Caki2 (cell line): ENCODE data around the gene PRAF2. TPM values are rescaled to one million over a fixed set of nuclear protein-coding genes. Genes with fewer than 3 reads are reported as not detected.

ENCODE experiments used
- DNase-seq: peaks from one replicate; pipeline ENCODE4 v3.0.0-alpha.2; 2015; ENCODE audit warnings: low read depth
- in situ Hi-C: cut with HindIII; loops from 2 replicates; pipeline ENCODE4 v1.10.0; 2016; ENCODE audit warnings: low sequenced_read_pairs, low pct_unique_long_range_greater_than_20kb, mixed read lengths
- total RNA-seq: library from RNA; depleted of rRNA; stranded (reverse); fragments of >200 nt; shearing (Covaris generic); gene quantifications from 2 replicates; pipeline ENCODE4 v1.2.3, GENCODE V29; 2014; ENCODE audit warnings: low replicate concordance

PRAF2 gene
- total RNA-seq, 1 experiment from 2014 or later, result 1.9 TPM

DNA sequence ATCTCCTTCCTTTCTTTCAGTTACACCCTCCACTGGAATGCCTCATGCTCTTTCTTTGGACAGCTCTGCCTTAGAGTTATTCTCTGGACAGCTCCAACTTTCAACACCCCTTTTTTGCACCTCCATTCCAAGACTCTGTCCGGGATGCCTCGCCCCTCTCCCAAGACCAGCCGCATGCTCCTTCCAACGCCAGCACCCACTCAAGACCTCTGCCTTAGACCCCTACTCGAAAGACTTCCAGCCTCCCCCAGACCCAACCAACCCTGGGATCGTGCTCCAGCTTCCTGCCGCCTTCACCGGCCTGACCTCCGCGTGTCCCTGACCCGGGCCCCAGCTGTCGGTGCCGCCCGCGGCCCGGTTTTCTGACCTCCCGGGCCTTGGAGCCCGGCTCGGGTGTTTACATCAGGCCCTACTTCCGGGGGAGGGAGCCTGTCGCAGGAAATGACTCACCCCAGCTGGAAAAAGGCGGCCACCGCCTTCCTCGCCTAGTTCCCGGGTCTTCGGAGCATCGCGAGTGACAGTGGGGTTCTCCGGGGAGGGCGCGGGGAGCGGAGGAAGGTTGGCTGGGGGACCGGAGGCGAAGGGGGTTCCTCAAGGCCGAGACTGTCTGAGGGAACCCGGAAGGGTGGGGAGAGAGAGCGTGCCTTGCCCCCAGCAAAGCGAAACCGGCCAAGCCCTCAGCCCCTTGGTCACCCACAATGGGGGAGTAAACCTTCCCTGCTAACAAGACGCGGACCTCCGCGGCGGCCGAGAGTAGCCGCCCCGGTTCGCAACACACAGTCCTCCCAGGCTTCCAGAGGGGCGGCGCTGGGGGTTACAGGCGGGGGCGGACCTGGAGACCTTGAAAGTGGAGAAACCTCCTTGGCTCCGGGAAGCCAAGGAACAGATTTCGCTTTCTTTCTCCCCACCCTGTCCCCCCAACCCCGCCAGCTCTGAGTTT, 6.0 kb upstream of the PRAF2 start, which contains the start of gene WDR45:
Gene WDR45 (minus strand): TSS at position 399 of the 940 bp plus-strand sequence. CDS start 1,792 bp downstream, outside the sequence.
- in situ Hi-C loops, result no loop called here
- peak; percentile 49 for DNase-seq

DNA sequence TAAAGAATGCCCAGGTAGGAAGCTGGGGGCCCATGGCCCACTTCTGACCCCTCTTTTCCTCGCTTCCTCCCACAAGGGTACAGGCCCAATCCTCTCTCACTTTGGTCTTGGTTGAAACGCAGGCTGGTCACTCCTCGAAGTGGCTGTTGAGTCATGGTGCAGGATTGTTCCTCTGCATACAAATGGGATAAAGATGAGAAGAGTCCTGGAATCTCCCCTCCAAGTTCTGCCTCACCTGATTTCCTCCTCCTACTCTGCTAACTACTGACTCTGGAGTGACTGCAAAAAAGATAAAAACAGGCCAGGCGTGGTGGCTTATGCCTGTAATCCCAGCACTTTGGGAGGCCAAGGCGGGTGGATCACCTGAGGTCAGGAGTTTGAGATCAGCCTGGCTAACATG, 4.1 kb upstream of the PRAF2 start:
- DNase-seq, result no peak
- in situ Hi-C loops, result no loop called here

DNA sequence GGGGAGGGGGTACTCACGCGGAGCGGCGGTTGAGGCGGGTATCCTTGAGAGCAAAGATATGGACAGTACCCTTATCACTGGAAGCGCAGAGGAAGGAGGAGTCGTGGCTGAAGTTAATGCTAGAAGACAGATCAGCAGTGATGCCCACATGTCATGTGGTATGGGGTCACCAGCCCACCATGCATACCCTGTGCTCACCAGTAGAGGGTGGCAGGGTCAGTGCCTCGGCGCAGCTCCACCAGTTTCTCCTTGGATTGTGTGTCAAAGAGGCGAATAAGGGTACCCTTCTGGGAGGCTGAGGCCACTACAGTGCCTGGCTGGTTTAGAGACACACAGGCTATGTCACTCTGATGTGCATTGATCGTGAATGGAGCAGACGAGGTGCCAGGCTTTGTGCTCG, 1.5 kb upstream of the PRAF2 start:
- in situ Hi-C loops, result no loop called here
- no peak for DNase-seq

DNA sequence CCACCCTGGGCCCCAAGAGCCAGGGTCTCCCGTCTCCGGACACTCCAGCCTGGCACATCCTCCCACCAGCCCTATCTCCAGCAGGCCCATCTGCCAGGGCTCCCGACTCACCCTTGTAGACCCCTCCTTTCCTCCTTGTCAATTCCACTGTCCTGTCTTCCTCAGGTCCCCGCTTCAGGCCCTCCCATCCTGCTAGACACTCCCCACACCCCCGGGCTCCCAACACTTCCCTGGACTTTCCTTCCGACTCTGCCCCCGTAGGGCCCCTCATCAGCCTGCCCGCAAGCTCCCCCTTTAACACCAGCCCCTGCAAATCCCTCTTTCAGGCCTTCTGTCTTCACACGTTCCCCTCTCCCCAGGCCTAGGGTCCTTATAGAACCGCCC, 1.1 kb downstream of the PRAF2 start:
- in situ Hi-C loops, result no loop called here
- no peak for DNase-seq

DNA sequence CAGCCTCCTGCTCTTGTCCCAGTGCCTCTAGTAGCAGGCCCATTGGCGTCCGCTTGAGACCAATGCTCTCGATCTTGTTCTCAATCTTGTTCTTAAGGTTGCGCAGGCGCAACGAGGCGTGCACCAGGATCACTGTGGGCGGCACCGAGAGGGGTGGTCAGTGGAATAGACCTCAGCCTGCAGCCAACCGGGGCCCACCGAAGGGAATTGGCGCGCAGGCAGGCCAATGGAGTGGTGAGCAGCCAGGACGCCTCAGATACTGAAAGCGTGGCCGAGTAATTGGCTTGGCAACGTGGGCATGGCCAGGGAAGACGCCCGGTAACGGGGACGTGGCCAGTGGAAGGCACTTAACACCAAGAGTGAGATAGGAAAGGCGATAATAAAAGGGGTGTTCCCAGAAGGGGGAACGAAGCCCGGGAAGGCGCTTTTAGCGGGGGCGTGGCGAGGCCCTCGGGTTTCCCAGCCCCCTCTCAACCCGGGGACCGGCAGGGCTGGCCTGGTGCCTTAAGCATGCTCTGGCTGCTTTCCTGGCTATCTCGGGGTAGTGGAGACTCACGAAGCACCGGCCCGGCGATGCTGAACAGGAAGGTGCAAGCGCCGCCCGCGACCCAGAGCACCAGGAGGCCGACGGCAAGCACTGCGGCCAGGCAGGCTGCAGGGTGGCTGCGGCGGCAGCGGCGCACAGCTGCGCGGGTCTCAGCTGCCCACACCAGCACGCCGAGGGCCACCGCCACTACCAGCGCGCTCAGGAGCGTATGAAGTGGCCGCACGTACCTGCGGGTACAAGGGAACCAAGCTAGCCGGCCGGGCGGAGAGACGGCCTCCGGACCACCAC, 1.7 kb downstream of the PRAF2 start:
- in situ Hi-C loops, result no loop called here

DNA sequence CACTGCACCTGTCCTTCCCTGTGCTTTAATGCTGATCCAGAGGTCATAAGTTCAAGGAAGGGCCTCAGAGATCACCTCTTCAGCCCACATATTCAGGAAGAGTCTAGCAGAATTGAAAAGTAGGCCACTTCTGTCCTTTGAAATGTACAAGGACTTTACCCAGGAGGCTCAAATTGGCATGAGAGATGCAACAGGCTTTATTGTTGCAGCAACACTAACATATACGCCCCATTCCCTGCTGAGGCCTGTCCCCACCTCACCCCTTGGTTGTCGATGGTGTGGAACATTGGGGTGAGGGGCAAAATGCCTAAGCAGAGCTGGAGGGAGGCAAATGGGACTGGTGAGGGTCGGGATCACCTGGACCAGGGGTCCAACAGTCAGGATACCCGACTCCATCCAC, 2.8 kb downstream of the PRAF2 start:
- in situ Hi-C loops, result no loop called here
- DNase-seq, result no peak

More for the DNA sequence above, 1.7 kb downstream of the PRAF2 start:
- DNase-seq, result no peak

DNA sequence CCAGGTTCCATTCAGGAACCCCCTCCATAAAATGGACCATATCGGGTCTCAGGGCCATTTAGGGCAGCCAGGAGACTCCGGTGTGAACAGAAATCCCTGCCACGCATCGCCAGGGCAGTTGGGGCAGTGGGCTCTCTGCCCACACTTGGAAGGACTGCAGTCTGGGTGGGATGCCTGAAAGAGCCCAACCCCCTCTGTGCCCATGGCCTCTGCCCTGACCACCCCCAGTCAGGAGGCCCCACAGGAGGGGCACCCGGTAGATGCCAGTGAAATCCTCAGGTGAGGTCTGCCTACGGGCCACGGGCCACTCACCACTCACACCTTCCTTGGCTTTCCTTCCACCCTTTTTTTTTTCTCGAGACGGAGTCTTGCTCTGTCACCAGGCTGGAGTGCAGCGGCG, 4.8 kb downstream of the PRAF2 start:
- in situ Hi-C loops, result no loop called here
- DNase-seq, result no peak

DNA sequence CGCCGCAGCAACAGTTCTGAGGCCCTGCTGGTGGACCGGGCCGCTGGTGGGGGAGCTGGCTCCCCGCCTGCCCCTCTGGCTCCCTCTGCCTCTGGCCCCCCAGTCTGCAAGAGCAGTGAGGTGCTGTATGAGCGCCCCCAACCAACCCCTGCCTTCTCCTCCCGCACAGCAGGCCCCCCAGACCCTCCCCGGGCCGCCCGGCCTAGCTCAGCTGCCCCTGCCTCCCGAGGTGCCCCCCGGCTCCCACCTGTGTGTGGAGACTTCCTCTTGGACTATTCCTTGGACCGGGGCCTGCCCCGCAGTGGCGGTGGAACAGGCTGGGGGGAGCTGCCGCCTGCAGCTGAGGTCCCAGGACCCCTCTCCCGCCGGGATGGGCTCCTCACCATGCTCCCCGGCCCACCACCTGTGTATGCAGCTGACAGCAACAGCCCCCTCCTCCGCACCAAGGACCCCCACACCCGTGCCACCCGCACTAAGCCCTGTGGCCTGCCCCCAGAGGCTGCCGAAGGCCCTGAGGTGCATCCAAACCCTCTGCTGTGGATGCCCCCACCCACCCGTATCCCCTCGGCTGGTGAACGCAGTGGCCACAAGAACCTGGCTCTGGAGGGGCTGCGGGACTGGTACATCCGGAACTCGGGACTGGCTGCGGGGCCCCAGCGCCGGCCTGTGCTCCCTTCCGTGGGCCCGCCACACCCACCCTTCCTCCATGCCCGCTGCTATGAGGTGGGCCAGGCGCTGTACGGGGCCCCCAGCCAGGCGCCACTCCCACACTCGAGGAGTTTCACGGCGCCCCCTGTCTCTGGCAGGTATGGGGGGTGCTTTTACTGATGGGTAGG, 6.3 kb downstream of the PRAF2 start:
- DNase-seq, result no peak
- in situ Hi-C loops, result no loop called here

DNA sequence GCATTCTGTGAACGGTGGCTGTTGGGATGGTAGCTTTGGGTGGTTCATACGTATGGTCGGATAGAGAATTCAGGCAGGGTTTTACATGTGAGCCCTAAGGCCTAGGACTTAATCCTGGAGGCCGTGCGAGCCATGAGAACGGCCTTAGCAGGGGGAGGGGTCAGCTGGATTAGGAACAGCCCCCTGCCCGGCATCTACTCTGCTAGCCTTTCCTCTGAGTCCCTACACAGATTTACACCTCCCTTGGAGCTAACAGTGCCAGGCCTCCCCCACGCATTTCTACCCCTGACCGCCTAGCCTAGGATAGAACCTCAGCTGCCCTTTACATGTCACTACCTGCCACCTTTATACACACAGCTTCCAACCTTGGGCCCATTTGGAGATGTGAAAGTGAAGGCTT, 7.1 kb downstream of the PRAF2 start:
- no peak for DNase-seq
- in situ Hi-C loops, result no loop called here

DNA sequence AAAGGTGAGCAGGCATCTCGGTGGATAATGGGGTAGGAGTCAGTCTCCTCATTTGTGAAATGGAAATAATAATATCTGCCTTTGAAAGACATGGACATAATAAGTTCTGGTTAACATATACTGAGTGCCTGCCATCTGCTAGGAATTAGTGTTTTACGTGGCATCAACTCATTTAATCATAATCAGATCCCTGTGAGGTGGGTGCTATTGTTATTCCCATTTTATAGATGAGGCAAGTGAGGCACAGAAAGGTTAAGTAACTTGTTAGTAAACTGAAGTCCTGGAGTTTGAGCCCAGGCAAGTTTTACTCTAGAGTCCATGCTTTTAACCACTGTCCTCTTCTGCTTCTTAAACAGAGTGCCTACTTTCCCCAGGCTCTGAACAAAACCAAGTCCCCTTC, 7.5 kb downstream of the PRAF2 start:
- in situ Hi-C loops, result no loop called here
- no peak for DNase-seq

DNA sequence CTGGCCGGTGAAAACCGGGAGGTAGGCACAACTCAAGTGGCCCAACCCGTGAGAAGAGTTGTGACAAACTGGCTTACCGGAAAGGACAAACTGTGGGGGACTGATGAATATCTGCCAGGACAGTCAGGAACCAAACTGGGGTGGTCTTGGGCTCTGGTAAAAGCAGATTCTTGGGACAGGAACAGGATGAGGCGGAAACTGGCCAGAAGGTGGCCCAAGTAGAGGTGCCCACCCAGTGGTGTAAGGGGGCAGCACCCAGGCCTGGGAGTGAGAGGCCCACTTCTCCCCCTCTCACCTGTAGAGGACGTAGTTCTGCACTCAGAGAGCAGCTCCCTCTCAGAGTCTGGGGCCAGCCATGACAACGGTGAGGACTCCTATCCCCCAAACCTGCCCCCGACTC, 9.1 kb downstream of the PRAF2 start:
- in situ Hi-C loops, result no loop called here
- no peak for DNase-seq

DNA sequence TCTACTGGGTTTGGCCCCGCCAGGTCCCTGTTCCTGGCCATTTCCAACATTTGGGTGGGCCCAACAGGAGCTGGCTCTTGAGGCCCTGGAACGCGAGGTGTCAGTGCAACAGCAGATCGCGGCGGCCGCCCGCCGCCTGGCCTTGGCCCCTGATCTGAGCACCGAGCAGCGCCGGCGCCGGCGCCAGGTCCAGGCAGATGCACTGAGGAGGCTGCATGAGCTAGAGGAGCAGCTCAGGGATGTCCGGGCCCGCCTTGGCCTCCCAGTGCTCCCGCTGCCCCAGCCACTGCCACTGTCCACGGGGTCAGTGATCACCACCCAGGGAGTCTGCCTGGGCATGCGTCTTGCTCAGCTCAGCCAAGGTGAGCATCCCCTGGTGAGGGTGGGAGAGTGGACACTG, 9.5 kb downstream of the PRAF2 start:
- no peak for DNase-seq

DNA sequence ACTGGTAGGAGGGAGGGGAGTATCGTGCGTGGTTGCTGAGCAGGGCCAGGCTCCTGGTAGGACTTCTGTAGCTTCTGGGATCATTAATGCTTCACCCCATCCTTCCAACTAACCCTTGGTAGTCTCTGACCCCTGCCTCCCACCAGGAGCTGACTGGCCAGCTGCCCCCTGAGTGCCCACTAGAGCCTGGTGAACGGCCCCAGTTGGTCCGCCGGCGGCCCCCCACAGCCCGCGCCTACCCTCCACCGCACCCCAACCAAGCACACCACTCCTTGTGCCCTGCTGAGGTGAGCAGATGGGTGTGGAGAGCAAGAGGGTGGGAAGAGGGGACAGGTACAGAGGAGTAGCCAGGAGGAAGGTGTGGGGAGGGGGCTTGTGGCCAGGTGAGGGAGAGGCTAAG, 10.1 kb downstream of the PRAF2 start:
- in situ Hi-C loops, result no loop called here
- no peak for DNase-seq

More for the DNA sequence above, 9.5 kb downstream of the PRAF2 start:
- in situ Hi-C loops, result no loop called here

DNA sequence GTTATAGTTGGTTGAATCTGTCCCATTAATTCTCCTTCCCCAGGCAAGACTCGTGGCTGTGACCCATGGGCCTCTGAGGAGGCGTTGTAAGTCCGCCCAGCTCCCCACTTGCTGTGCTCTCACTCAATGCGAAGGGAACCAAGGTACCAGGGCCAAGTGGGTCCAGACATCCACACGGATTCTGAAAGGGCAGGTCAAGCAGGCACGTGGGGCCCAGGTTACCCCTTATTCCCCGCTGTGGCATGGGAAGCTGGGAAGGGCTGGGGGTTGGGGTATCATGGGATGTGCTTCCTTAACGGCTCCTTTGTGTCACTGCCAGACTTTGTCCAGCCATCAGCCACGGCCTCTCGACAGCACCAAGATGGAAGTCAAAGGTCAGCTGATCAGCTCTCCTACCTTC, 11.9 kb downstream of the PRAF2 start:
- no peak for DNase-seq
- in situ Hi-C loops, result no loop called here

DNA sequence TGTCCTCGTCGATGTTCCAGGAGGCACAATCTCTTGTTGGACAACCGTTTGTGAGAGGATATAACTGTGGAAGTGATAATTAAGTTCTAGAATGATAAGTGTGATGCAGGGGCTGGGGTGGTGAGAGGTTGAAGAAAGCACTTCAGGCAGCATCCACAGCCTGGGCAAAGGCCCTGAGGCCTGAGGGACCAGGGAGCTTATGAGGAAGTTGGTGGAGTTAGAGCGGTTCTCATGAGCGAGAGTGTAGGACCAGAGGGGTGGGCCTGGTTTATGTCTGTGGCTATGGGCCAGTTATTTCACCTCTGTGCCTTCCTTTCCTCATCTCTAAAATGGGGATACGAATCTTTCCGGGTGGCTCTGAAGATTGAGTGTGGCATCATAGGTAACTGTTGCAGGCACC, 12.3 kb downstream of the PRAF2 start:
- in situ Hi-C loops, result no loop called here
- no peak for DNase-seq

DNA sequence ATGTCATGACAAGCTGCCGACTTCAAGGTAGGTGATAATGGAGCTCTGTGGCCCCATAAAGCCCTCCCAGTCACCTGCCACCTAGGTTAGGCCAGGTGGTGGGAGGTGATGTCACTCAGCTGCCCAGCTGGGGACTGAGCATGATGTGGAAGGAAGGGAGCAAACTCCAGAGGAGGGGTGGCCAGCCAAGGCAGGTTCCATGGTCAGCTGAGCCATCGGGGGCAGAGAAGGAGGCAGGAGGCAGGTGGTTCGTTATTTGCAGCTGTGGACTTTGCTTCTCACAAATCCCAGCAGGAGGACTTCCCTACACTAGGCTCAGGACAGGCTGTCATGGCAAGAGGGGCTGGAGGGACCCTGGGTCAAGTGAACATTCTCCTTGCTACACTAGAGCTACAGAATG, 12.9 kb downstream of the PRAF2 start:
- in situ Hi-C loops, result no loop called here
- no peak for DNase-seq

DNA sequence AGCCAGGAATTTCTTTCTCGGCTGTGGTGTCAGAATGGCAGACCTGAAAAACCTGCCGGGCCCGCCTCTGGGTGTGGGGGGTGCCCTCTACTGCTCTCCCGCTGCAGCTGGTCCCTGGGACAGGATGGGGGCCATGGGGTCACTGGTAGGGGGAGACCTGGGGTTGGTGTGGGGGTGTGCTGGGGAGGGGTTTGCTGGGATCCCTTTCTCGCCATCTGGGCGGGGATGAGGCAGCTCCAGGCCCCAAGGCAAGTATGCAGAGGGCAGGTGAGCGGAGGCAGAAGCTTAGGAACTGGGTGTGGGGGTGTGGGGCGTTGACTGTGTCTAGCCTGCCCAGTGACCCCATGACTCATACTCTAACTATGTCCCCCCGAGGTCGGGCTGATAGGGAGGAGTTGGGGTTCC, 14.1 kb downstream of the PRAF2 start:
- no peak for DNase-seq
- in situ Hi-C loops, result no loop called here

DNA sequence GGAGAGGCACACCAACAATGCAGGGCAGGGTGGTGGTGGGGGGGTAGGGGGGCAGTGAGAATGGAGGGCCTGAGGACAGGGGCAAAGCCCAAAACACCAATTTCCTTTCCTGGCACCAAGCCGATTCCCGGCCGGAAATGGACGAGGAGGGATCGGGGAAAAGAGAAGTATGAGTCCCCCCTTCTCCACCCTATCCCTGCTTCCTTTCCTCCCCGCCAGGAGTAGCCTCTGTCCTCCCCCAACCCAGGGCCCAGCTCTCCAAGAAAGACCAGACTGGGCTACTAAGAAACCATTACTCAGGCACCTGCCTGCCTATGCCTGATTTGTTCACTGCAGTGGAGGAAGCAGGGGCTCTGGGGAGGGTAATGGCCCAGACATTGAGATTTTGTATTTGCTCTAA, 14.6 kb downstream of the PRAF2 start:
- no peak for DNase-seq
- in situ Hi-C loops, result no loop called here
